ENCODE measurements around the gene NDUFAF8. TPM values are rescaled to one million over a fixed set of nuclear protein-coding genes. Genes with fewer than 3 reads are reported as not detected.

Gene NDUFAF8
- total and polyA plus RNA-seq, 3 donors from 2014 or later, result 61.1 to 63.4 (median 62.5) TPM

DNA sequence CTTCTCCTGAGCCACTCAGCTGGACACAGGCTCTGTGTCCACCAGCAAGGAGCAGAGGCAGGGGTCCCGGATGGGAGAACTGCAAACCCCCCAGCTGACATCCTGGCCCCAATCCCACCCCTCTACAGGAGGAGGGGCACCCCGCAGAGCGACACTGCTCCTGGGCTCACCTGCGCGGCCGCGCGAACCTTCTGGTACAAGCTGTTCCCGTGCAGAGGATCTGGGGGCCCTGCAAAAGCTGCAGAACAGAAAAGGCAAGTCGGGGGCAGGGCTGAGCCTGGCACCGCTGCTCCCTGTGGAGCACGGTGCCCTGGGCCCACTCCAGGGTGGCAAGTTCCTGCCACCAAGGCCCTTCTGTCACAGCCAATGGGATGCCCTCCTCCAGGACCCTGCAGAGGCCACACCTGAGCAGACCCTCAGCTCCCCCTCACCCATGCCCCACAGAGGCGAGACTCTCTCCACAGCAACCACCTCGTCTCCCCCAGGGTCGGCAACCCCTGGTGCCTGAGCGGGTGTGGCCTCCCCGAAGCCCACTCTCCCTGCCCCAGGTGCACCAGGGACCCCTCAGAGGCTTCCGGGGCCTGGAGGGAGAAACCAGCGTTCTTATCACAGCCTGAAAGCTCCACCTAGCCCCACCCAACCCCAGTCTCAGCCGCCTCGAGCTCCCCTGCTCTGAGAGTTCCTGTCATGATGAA, 5.2 kb upstream of the NDUFAF8 start:
- Histone ChIP-seq H3K9me3 (no peaks in the 10 kb centered on the region), H3K4me3 (no peak overlapping the region), H3K27ac (no peak overlapping the region), H3K36me3 (ENCODE audit: low read depth, missing control alignments) (no peaks in the 10 kb centered on the region), H3K27me3 (no peaks in the 10 kb centered on the region), H3K4me1 (peaks cover 15% of the 10 kb centered on the region)
- intact Hi-C loops (cut with DNase I; ENCODE audit: low total_unique reads), result no loop called here
- DNase-seq, result no peak
- WGBS, 2 donors, result 90 to 93% methylated on average over 7 to 21 of the region's 21 CpGs
- no peak for TF ChIP-seq POLR2A (IDR thresholded peaks at IDR 0.05)
- TF ChIP-seq, protein P1, sequence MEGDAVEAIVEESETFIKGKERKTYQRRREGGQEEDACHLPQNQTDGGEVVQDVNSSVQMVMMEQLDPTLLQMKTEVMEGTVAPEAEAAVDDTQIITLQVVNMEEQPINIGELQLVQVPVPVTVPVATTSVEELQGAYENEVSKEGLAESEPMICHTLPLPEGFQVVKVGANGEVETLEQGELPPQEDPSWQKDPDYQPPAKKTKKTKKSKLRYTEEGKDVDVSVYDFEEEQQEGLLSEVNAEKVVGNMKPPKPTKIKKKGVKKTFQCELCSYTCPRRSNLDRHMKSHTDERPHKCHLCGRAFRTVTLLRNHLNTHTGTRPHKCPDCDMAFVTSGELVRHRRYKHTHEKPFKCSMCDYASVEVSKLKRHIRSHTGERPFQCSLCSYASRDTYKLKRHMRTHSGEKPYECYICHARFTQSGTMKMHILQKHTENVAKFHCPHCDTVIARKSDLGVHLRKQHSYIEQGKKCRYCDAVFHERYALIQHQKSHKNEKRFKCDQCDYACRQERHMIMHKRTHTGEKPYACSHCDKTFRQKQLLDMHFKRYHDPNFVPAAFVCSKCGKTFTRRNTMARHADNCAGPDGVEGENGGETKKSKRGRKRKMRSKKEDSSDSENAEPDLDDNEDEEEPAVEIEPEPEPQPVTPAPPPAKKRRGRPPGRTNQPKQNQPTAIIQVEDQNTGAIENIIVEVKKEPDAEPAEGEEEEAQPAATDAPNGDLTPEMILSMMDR (IDR thresholded peaks at IDR 0.05), result no peak

DNA sequence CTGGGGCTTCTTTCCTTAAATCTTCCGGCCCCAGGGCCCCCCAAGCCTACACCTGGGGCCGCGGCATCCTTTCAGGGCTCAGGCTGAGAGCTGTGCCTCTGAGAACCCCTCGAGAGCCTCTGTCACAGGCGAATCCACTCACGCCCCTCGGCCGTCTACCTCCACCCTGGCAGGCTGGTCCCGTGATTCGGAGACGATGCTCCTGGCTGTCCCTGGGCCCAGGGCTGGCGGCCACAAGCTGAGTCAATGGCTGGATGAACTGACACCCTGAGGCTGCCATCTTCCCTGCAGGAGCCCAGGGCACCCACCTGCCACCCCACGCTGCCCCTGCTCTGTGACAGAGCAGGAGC, 4.6 kb upstream of the NDUFAF8 start:
- no peaks in the 10 kb centered on the region for H3K9me3 ChIP-seq
- intact Hi-C loops (cut with DNase I; ENCODE audit: low total_unique reads), result no loop called here
- H3K4me1 ChIP-seq, result peaks cover 12% of the 10 kb centered on the region
- TF ChIP-seq, protein P1 (IDR thresholded peaks at IDR 0.05), result no peak
- TF ChIP-seq POLR2A (IDR thresholded peaks at IDR 0.05), result no peak
- no peak overlapping the region for H3K27ac ChIP-seq
- DNase-seq, result no peak
- no peak overlapping the region for H3K4me3 ChIP-seq
- no peaks in the 10 kb centered on the region for H3K27me3 ChIP-seq
- H3K36me3 ChIP-seq (ENCODE audit: low read depth, missing control alignments), result no peaks in the 10 kb centered on the region
- 93% methylated on average over 10 of the region's 13 CpGs; no CpG with 5 or more reads in 1 of the 2 donors for WGBS, 2 donors

DNA sequence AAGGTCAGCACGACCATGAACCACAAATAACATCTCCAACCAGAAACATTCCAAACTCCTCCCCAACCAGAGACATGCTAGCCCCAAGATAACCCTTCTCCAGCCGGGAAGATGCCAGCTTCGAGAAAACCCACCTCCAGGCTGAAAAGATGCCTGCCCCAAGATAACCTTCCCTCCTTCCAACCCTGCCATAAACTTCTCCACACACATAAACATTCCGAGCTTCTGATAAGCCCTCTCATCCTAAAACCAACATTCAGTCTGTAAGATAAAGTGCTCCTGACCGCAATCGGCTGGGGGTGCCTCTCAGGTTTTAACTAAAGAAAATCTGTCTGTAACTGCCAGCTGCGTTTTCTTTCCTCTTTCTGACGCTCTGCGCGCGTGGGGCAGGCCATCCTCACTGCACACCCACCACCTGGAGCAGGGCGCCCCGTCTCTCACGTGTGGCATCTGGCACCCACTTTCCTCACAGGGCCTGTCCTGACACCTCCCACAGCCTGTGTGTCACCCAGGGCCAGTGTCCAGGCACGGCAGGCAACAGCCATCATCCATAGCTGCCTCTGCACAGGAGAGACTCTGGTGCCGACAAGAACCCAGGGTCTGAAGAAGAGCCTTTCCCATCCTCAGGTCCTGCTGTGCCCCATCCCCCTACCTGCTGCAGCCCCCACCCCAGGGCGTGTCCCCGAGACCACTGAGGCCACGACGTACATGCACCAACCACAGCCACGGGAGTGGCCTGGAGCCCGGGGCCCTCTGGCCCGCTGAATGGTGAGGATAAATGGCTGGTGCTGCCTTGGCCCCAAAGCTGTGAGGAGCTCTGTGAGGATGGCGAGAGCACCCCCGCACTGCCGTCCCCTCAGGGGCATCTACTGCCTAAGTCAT, 3.9 kb upstream of the NDUFAF8 start:
- no peak for DNase-seq
- Histone ChIP-seq H3K27ac (no peak overlapping the region), H3K4me1 (peaks cover 19% of the 10 kb centered on the region), H3K36me3 (ENCODE audit: low read depth, missing control alignments) (no peaks in the 10 kb centered on the region), H3K27me3 (no peaks in the 10 kb centered on the region), H3K4me3 (no peak overlapping the region), H3K9me3 (no peaks in the 10 kb centered on the region)
- TF ChIP-seq, protein P1 (IDR thresholded peaks at IDR 0.05), result no peak
- no peak for TF ChIP-seq POLR2A (IDR thresholded peaks at IDR 0.05)
- WGBS, 2 donors, result 78 to 80% methylated on average over 16 to 25 of the region's 26 CpGs
- intact Hi-C loops (cut with DNase I; ENCODE audit: low total_unique reads), result no loop called here

DNA sequence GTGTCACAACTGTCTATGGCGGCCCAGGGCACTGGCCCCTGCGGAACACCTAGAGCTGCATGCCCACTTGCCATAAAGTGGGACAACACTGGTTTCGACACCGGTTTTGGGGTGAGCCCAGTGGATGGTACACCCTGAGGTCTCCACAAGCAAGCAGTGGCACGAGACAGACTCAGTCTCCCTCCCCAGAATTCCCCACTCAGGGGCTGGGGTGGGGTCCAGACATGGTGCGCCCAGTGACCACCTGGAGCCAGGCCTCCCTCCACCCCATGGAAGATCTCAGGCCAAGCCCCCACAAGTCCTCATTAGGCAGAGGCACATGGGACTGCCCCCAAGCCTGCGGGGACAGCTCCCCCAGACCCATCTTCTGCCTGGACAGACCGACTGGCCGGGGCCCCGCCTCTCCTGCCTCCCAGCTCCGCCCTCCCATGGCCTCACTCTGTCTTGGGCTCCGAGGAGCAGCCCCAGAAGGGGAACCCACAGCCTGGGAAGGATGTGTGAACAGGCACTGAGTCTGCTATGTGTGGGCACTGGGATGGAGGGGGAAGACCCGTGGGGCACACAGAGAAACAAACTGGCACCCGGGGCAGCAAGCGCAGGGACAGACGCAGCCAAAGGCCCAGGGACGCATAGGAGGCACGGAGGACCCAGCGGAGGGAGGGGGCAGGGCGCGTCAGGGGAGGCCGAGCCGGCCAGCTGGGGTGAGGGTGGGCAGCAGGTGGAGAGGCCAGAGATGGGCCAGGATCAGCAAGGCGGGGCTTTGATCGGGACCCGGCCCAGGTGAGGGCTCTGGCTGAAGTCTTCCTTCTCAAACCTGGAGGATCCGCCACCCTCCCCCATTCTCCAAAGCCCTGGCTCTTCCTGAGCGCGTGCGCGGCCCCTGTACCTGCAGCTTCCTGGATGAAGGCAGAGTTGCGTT, 3.0 kb upstream of the NDUFAF8 start:
- Histone ChIP-seq H3K4me1 (peaks cover 23% of the 10 kb centered on the region), H3K27ac (no peak overlapping the region), H3K36me3 (ENCODE audit: low read depth, missing control alignments) (no peaks in the 10 kb centered on the region), H3K9me3 (no peaks in the 10 kb centered on the region), H3K27me3 (no peaks in the 10 kb centered on the region), H3K4me3 (no peak overlapping the region)
- no peak for DNase-seq
- no peak for TF ChIP-seq POLR2A (IDR thresholded peaks at IDR 0.05)
- TF ChIP-seq, protein P1 (IDR thresholded peaks at IDR 0.05), result no peak
- 90% methylated on average over 20 to 32 of the region's 32 CpGs for WGBS, 2 donors
- intact Hi-C loops (cut with DNase I; ENCODE audit: low total_unique reads), result no loop called here
